ENCODE measurements around the gene FOXP1.

GRCh38 chr3:71045212-71045916, 538.2 kb downstream of the FOXP1 start:
- TF ChIP-seq CTCF (IDR thresholded peaks at IDR 0.05; ENCODE audit: insufficient read depth, low read length, poor library complexity, severe bottlenecking) (no peak), EZH2phosphoT487 (conservative IDR thresholded peaks at IDR 0.05; ENCODE audit: low read length) (no peak)

All from SU-DHL-6 (cell line).